Osteocyte (in vitro differentiated cells): ENCODE results near the gene NCLN. TPM values are rescaled to one million over a fixed set of nuclear protein-coding genes. Genes with fewer than 3 reads are reported as not detected.

ENCODE experiments used
- DNase-seq: peaks from one replicate; pipeline ENCODE4 v3.0.0; 2021; ENCODE audit warnings: mixed read lengths; ENCODE audit not compliant: unreplicated experiment; ENCODE audit errors: extremely low spot score
- H3K27ac Mint-ChIP-seq: one replicate; pipeline ENCODE4 v1.8.0; 2021; ENCODE audit warnings: mild to moderate bottlenecking, mixed read lengths; ENCODE audit not compliant: unreplicated experiment
- H3K27me3 Mint-ChIP-seq: one replicate; pipeline ENCODE4 v1.8.0; 2021; ENCODE audit warnings: mixed read lengths; ENCODE audit not compliant: unreplicated experiment
- H3K36me3 Mint-ChIP-seq: one replicate; pipeline ENCODE4 v1.8.0; 2021; ENCODE audit warnings: mixed read lengths; ENCODE audit not compliant: unreplicated experiment
- H3K4me1 Mint-ChIP-seq: one replicate; pipeline ENCODE4 v1.8.0; 2021; ENCODE audit warnings: mixed read lengths; ENCODE audit not compliant: unreplicated experiment
- H3K4me3 Mint-ChIP-seq: one replicate; pipeline ENCODE4 v1.8.0; 2021; ENCODE audit warnings: mild to moderate bottlenecking, moderate library complexity, mixed read lengths; ENCODE audit not compliant: unreplicated experiment
- H3K9me3 Mint-ChIP-seq: one replicate; pipeline ENCODE4 v1.8.0; 2021; ENCODE audit warnings: mixed read lengths; ENCODE audit not compliant: unreplicated experiment
- total RNA-seq: library from RNA; stranded (reverse); gene quantifications from 2 replicates; pipeline ENCODE4 v1.2.1, GENCODE V29; 2021
- TF ChIP-seq, protein P1 (sequence below): fragments of 200-600 bp; sonication (generic); IDR thresholded peaks from 2 replicates; pipeline ENCODE4 v1.5.0; 2021; ENCODE audit warnings: antibody characterized with exemption, mild to moderate bottlenecking, moderate library complexity

NCLN gene
- total RNA-seq, 1 donor from 2014 or later: 61.9 TPM

DNA sequence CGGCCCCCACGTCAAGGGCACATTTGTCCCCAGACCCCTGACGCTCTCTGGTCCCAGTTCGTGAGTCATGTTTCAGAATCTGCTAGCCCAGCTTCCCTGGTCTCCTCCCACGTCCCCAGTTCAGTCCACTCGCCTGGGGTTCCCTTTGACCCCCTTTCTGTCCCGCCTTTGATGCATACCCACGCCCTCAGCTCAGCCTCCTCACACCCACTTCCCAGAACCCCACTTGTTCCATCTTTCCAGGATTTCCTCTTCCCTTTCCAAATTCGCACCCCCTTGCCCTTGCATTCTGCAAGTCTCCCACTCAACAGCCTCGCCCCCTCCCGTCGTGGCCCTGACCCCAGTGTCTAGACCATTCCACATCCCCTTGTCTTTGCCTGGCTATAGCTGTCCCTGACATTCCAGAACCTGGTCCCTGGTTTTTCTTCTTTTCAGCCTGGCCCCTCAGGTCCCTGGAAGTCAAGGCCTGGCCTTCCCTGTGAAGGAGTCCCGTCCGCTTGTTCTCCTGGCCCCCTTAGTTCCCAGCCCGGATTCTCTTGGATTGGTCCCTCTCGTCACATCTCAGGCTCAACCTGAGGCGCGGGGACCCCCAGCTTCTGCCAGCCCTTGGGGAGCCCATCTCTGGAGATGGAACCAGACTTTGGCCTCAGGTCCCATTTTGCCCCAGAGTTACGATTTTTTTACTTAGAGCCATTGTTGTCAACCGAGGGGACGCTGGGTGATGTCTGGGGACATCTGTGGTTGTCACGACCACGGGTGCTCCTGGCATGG, 1.3 kb downstream of the NCLN start:
- TF ChIP-seq, protein P1, sequence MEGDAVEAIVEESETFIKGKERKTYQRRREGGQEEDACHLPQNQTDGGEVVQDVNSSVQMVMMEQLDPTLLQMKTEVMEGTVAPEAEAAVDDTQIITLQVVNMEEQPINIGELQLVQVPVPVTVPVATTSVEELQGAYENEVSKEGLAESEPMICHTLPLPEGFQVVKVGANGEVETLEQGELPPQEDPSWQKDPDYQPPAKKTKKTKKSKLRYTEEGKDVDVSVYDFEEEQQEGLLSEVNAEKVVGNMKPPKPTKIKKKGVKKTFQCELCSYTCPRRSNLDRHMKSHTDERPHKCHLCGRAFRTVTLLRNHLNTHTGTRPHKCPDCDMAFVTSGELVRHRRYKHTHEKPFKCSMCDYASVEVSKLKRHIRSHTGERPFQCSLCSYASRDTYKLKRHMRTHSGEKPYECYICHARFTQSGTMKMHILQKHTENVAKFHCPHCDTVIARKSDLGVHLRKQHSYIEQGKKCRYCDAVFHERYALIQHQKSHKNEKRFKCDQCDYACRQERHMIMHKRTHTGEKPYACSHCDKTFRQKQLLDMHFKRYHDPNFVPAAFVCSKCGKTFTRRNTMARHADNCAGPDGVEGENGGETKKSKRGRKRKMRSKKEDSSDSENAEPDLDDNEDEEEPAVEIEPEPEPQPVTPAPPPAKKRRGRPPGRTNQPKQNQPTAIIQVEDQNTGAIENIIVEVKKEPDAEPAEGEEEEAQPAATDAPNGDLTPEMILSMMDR: no peak
- no peaks in the 10 kb centered on the region for H3K9me3 Mint-ChIP-seq
- H3K4me1 Mint-ChIP-seq: peaks cover 20% of the 10 kb centered on the region
- DNase-seq: no peak
- peaks cover 4% of the 10 kb centered on the region for H3K36me3 Mint-ChIP-seq
- H3K4me3 Mint-ChIP-seq: peak overlapping the region; percentile 82
- peak overlapping the region; percentile 70 for H3K27ac Mint-ChIP-seq
- no peaks in the 10 kb centered on the region for H3K27me3 Mint-ChIP-seq

DNA sequence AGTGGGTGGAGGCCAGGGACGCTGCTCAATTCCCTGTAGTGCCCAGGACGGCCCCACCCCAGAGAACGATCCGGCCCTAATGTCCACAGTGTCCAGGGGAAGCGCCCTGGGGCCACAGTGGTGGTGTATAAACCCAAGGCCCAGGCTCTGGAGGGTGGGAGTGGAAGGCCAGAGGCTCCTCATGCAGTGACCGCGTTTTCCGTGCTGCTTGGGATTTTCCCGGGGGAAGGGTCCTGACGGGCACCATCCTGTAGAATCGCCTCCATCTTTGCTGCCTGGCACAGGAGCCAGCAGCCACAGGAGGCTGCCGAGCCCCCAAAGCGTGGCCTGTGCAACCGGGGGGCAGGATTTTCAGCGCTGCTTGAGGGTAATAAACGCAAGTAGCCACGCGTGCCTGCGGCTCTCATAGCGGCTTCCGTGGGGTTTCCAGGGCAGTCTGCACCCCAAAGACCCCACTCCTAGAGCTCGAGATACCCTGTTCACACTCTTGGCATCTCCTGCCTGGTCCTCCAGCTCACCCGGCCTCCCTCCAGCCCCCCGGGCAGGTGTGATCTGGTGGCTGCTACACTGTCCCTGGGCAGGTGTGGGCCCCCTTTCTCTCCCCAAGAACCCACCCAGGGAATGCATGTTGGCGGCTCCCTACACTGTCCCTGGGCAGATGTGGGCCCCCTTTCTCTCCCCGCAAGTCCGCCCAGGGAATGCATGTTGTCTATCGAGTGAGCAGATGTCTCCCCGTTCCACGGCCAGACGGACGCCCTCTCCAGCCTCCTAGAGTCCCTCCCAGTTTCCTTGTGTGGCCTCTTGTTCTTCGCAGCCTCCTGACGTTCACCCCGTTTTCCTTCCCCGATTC, 2.2 kb downstream of the NCLN start:
- H3K4me1 Mint-ChIP-seq: peaks cover 20% of the 10 kb centered on the region
- DNase-seq: no peak
- H3K27me3 Mint-ChIP-seq: no peaks in the 10 kb centered on the region
- TF ChIP-seq, protein P1: no peak
- H3K27ac Mint-ChIP-seq: no peak overlapping the region
- no peaks in the 10 kb centered on the region for H3K9me3 Mint-ChIP-seq
- H3K4me3 Mint-ChIP-seq: peak overlapping the region; percentile 82
- H3K36me3 Mint-ChIP-seq: peaks cover 4% of the 10 kb centered on the region

DNA sequence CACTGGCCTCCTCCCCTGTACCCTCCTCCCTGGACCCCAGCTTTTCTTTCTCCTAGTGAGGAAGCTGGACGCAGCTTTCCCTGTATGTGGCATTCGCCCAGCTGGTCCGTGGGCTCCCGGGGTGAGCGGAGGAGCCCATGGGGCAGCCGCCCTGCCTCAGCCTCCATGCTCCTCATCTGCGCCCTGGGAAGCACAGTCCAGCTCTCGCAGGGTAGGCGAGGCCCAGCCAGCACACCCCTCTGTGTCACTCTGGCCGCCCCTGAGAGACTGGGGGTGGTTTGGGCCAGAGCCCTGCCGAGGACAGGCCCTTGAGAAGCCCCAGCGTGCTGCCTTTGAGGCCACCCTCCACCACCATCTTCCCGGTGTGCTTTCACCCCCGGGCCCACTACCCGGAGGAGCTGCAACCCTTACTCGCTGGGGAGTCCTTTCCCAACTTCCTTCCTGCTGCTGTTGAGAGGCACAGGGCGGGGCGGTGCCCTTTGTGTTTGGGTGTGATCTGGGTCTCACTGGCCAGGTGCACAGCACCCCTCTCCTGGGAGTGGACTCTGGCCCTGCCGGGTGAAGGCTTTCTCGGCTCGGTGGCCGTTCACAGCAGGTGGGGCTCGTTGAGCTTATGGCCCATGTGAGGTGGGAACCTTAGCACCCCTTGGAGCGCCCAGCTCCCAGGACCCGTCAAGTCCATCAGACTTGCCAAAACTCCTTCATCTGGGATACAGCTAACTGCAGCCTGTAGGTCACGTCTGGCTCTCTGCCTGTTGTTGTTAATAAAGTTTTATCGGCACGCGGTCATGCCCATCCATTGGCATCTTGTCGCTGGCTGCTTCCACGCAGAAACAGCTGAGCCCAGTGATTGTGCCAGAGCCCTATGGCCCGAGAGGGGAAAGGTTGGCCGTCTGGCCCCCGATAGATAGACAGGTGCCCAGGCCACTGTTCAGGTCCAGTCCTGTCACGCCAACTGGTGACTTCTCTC, 3.2 kb downstream of the NCLN start:
- H3K27ac Mint-ChIP-seq: no peak overlapping the region
- DNase-seq: no peak
- H3K36me3 Mint-ChIP-seq: peaks cover 5% of the 10 kb centered on the region
- TF ChIP-seq, protein P1: no peak
- peak overlapping the region; percentile 50 for H3K4me3 Mint-ChIP-seq
- H3K4me1 Mint-ChIP-seq: peaks cover 20% of the 10 kb centered on the region
- no peaks in the 10 kb centered on the region for H3K9me3 Mint-ChIP-seq
- H3K27me3 Mint-ChIP-seq: no peaks in the 10 kb centered on the region

DNA sequence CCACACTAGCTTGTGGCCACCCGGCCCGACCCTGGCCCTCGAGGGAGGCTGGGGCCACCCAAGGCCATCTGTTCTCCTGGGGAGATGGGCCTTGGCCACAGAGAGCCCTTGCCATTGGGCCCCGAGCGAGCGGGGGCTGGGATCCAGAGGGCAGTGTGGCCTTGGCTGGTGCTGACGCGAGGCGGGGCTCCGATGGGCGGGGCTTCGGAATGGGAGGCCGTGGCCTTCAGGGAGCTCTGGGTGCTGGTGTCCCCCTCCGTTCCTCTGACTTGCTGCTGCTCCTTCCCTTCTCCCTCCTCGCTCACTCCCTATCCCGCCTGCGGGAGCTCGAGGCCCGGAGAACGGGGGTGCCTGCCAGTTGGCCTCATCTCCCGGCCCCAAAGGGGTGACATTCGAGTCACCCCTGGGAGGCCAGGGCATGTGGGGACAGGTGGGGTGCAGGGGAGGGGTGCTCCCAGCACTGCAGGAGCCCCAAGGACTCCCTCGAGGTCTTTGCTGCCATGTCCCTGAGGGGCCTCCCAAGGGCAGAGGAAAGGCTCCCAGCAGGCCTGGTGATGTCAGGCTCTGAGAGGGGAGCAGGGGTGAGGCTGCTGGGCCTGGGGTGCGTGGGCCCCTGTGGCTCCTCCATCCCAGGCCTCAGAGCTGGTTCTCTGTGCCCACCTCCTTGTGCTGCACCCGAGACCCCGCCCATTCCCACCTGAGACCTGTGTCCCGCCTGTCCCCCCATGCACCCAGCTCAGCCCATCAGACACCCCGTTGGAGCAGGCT, 4.2 kb downstream of the NCLN start:
- H3K9me3 Mint-ChIP-seq: no peaks in the 10 kb centered on the region
- TF ChIP-seq, protein P1: no peak
- H3K36me3 Mint-ChIP-seq: peaks cover 9% of the 10 kb centered on the region
- no peaks in the 10 kb centered on the region for H3K27me3 Mint-ChIP-seq
- H3K27ac Mint-ChIP-seq: no peak overlapping the region
- no peak overlapping the region for H3K4me3 Mint-ChIP-seq
- H3K4me1 Mint-ChIP-seq: peaks cover 20% of the 10 kb centered on the region
- DNase-seq: no peak
